H1 (cell line): ENCODE measurements around the gene DMBX1.

Experiments
- BCL11A ChIP-seq, 2 experiments: IDR thresholded peaks; one replicate each; pipeline ENCODE4 v1.6.1; 2011; ENCODE audit warnings: low read depth in 2 of 2, low read length in 2 of 2, mild to moderate bottlenecking in 2 of 2
- BRCA1 ChIP-seq: IDR thresholded peaks from 2 replicates; pipeline ENCODE4 v1.6.1; 2012; ENCODE audit warnings: low read depth, low read length, improper control_type of control experiment
- EP300 ChIP-seq, 2 experiments: IDR thresholded peaks; 1 replicate in 1 of 2; 2 replicates in 1 of 2; pipeline ENCODE4 v1.6.1; 2011 to 2012; ENCODE audit warnings: low read depth in 2 of 2, low read length in 2 of 2, mild to moderate bottlenecking in 2 of 2, borderline replicate concordance in 1 of 2, inconsistent platforms in 1 of 2, moderate library complexity in 1 of 2
- GABPA ChIP-seq: IDR thresholded peaks from 2 replicates; pipeline ENCODE4 v1.6.1; 2011; ENCODE audit warnings: mild to moderate bottlenecking, low read length, moderate library complexity, borderline replicate concordance; ENCODE audit not compliant: insufficient read depth
- HDAC6 ChIP-seq: IDR thresholded peaks from one replicate; pipeline ENCODE4 v1.7.1; 2012; ENCODE audit warnings: low read depth, mild to moderate bottlenecking, inconsistent platforms, low read length, moderate library complexity
- PHF8 ChIP-seq: fragments of 200-600 bp; sonication (generic); conservative IDR thresholded peaks from 2 replicates; pipeline ENCODE4 v1.7.1; 2012; ENCODE audit warnings: low read depth, mild to moderate bottlenecking, inconsistent platforms, low read length, moderate library complexity
- POLR2A ChIP-seq, 2 experiments: IDR thresholded peaks; 1 replicate in 1 of 2; 2 replicates in 1 of 2; pipeline ENCODE4 v1.6.1; 2011; ENCODE audit warnings: low read depth in 2 of 2, low read length in 2 of 2, mild to moderate bottlenecking in 2 of 2; ENCODE audit errors: control extremely low read depth in 1 of 2
- RBBP5 ChIP-seq: IDR thresholded peaks from 2 replicates; pipeline ENCODE4 v1.7.1; 2012; ENCODE audit warnings: low read depth, mild to moderate bottlenecking, inconsistent platforms, low read length, moderate library complexity, borderline replicate concordance
- RNF2 ChIP-seq: fragments of 200-900, 300-1000 bp; sonication (generic); IDR thresholded peaks from 2 replicates; pipeline ENCODE4 v1.7.1; 2016; ENCODE audit warnings: borderline replicate concordance, low read depth, mild to moderate bottlenecking, antibody characterized with exemption, low read length; ENCODE audit not compliant: poor library complexity, severe bottlenecking; ENCODE audit errors: missing control alignments
- RXRA ChIP-seq: IDR thresholded peaks from 2 replicates; pipeline ENCODE4 v1.6.1; 2011; ENCODE audit warnings: low read depth, mild to moderate bottlenecking, low read length, moderate library complexity; ENCODE audit not compliant: insufficient read depth
- SIN3A ChIP-seq, 2 experiments: IDR thresholded peaks in 1 of 2; conservative IDR thresholded peaks in 1 of 2; 2 replicates each; pipeline ENCODE4 v1.6.1; 2011 to 2012; ENCODE audit warnings: low read length in 2 of 2, improper control_type of control experiment in 1 of 2, low read depth in 1 of 2, mild to moderate bottlenecking in 1 of 2
- TAF1 ChIP-seq: IDR thresholded peaks from 2 replicates; pipeline ENCODE4 v1.6.1; 2011; ENCODE audit warnings: mild to moderate bottlenecking, low read depth, low read length
- TF ChIP-seq, protein P1 (sequence below), 3 experiments: IDR thresholded peaks; 1 replicate in 2 of 3; 2 replicates in 1 of 3; pipeline versions ENCODE4 v1.5.1 to v1.6.1; 2011; ENCODE audit warnings: low read length in 3 of 3, mild to moderate bottlenecking in 3 of 3, inconsistent platforms in 2 of 3, low read depth in 1 of 3, moderate library complexity in 1 of 3; ENCODE audit not compliant: insufficient read depth in 1 of 3; ENCODE audit errors: control extremely low read depth in 1 of 3

DNA sequence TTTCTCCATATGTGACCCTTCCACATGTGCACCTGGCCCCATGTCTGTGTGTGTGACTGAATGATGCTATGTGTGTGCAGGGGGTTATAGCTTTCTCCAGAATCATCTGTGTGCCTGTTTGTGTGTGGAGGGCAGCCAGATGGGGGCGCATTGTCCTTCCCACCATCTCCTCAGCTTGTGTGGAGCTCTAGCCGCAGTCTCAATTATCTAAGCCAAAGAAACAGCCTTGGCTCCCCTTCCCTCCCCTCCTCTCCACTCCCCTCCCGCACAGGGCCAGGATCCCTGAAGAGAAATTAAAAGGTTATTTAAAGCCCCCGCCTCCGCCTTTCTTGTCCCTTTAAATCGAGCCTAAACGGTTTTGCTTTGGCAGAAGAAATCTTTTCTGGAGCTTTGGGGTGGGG, 1.8 kb upstream of the DMBX1 start:
- no peak for TF ChIP-seq HDAC6
- TF ChIP-seq SIN3A (conservative IDR thresholded peaks at IDR 0.05 in 1 of 2, IDR thresholded peaks at IDR 0.05 in 1 of 2; ENCODE audit: low read depth in 1 of 2, low read length in 2 of 2), result no peak
- TF ChIP-seq RXRA, result no peak
- TF ChIP-seq EP300 (IDR thresholded peaks at IDR 0.05; ENCODE audit: borderline replicate concordance in 1 of 2, low read depth in 2 of 2, low read length in 2 of 2), result no peak
- TF ChIP-seq, protein P1, sequence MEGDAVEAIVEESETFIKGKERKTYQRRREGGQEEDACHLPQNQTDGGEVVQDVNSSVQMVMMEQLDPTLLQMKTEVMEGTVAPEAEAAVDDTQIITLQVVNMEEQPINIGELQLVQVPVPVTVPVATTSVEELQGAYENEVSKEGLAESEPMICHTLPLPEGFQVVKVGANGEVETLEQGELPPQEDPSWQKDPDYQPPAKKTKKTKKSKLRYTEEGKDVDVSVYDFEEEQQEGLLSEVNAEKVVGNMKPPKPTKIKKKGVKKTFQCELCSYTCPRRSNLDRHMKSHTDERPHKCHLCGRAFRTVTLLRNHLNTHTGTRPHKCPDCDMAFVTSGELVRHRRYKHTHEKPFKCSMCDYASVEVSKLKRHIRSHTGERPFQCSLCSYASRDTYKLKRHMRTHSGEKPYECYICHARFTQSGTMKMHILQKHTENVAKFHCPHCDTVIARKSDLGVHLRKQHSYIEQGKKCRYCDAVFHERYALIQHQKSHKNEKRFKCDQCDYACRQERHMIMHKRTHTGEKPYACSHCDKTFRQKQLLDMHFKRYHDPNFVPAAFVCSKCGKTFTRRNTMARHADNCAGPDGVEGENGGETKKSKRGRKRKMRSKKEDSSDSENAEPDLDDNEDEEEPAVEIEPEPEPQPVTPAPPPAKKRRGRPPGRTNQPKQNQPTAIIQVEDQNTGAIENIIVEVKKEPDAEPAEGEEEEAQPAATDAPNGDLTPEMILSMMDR (IDR thresholded peaks at IDR 0.05; ENCODE audit: control extremely low read depth in 1 of 3, insufficient read depth in 1 of 3, low read depth in 1 of 3, low read length in 3 of 3), result peak in 2 of 3 experiments; percentile 68 to 76; a peak in 3 of 4 replicates
- TF ChIP-seq RBBP5, result no peak
- no peak for TF ChIP-seq TAF1
- TF ChIP-seq BCL11A (IDR thresholded peaks at IDR 0.05; ENCODE audit: low read depth in 2 of 2, low read length in 2 of 2), result no peak
- no peak for TF ChIP-seq GABPA
- TF ChIP-seq BRCA1, result no peak
- no peak for TF ChIP-seq PHF8
- TF ChIP-seq POLR2A (IDR thresholded peaks at IDR 0.05; ENCODE audit: control extremely low read depth in 1 of 2, low read depth in 2 of 2, low read length in 2 of 2), result no peak
- no peak for TF ChIP-seq RNF2
